ENCODE results near the gene PTPN13.

PTPN13 gene

GRCh38 chr4:86661418-86661817 lies 67.3 kb downstream of the PTPN13 start:
- no peaks in the 10 kb centered on the region for H3K27me3 ChIP-seq
- no peak overlapping the region for H3K4me2 ChIP-seq
- no peak for TF ChIP-seq Cebpa-rat (IDR thresholded peaks at IDR 0.05)
- H3K9me3 ChIP-seq, result peaks cover under 1% of the 10 kb centered on the region; the same call in 1 of the 2 replicates
- H3K36me3 ChIP-seq, result no peaks in the 10 kb centered on the region
- H3K27ac ChIP-seq, result no peak overlapping the region
- no peaks in the 10 kb centered on the region for H3K4me1 ChIP-seq
- H4K20me1 ChIP-seq, result no peaks in the 10 kb centered on the region
- no peak overlapping the region for H3K4me3 ChIP-seq
- no peak overlapping the region for H3K9ac ChIP-seq

- H3K4me1 ChIP-seq, result no peaks in the 10 kb centered on the region
- no peak overlapping the region for H3K9ac ChIP-seq
- no peak for TF ChIP-seq Cebpa-rat (IDR thresholded peaks at IDR 0.05)
- H3K27me3 ChIP-seq, result no peaks in the 10 kb centered on the region
- no peaks in the 10 kb centered on the region for H3K36me3 ChIP-seq
- no peak overlapping the region for H3K27ac ChIP-seq
- no peak overlapping the region for H3K4me2 ChIP-seq
- H3K4me3 ChIP-seq, result no peak overlapping the region
- H3K9me3 ChIP-seq, result no peaks in the 10 kb centered on the region
- no peaks in the 10 kb centered on the region for H4K20me1 ChIP-seq
Measured at GRCh38 chr4:86664959-86665358, 70.8 kb downstream of the PTPN13 start.

GRCh38 chr4:86670298-86670697 lies 76.2 kb downstream of the PTPN13 start:
- no peak overlapping the region for H3K4me2 ChIP-seq
- H3K9me3 ChIP-seq, result no peaks in the 10 kb centered on the region
- TF ChIP-seq Cebpa-rat (IDR thresholded peaks at IDR 0.05), result no peak
- H3K9ac ChIP-seq, result no peak overlapping the region
- no peak overlapping the region for H3K27ac ChIP-seq
- no peak overlapping the region for H3K4me3 ChIP-seq
- no peaks in the 10 kb centered on the region for H3K27me3 ChIP-seq
- no peaks in the 10 kb centered on the region for H3K4me1 ChIP-seq
- H4K20me1 ChIP-seq, result no peaks in the 10 kb centered on the region
- H3K36me3 ChIP-seq, result no peaks in the 10 kb centered on the region

- Histone ChIP-seq H3K36me3 (no peaks in the 10 kb centered on the region), H3K9me3 (no peaks in the 10 kb centered on the region), H3K27ac (no peak overlapping the region), H3K27me3 (no peaks in the 10 kb centered on the region), H3K4me3 (no peak overlapping the region), H3K4me1 (no peaks in the 10 kb centered on the region), H3K4me2 (no peak overlapping the region), H3K9ac (no peak overlapping the region), H4K20me1 (no peaks in the 10 kb centered on the region)
- no peak for TF ChIP-seq Cebpa-rat (IDR thresholded peaks at IDR 0.05)
Measured at GRCh38 chr4:86670756-86671155, 76.6 kb downstream of the PTPN13 start.

- no peaks in the 10 kb centered on the region for H3K9me3 ChIP-seq
- no peak overlapping the region for H3K4me3 ChIP-seq
- no peaks in the 10 kb centered on the region for H3K36me3 ChIP-seq
- no peaks in the 10 kb centered on the region for H3K4me1 ChIP-seq
- no peak overlapping the region for H3K27ac ChIP-seq
- no peak for TF ChIP-seq Cebpa-rat (IDR thresholded peaks at IDR 0.05)
- no peak overlapping the region for H3K9ac ChIP-seq
- H3K4me2 ChIP-seq, result no peak overlapping the region
- no peaks in the 10 kb centered on the region for H4K20me1 ChIP-seq
- no peaks in the 10 kb centered on the region for H3K27me3 ChIP-seq
Measured at GRCh38 chr4:86675548-86675947, 81.4 kb downstream of the PTPN13 start.

- H3K36me3 ChIP-seq, result no peaks in the 10 kb centered on the region
- no peaks in the 10 kb centered on the region for H3K4me1 ChIP-seq
- H3K27me3 ChIP-seq, result no peaks in the 10 kb centered on the region
- H4K20me1 ChIP-seq, result no peaks in the 10 kb centered on the region
- H3K4me3 ChIP-seq, result no peak overlapping the region
- H3K4me2 ChIP-seq, result no peak overlapping the region
- H3K9ac ChIP-seq, result no peak overlapping the region
- no peaks in the 10 kb centered on the region for H3K9me3 ChIP-seq
- no peak overlapping the region for H3K27ac ChIP-seq
- TF ChIP-seq Cebpa-rat (IDR thresholded peaks at IDR 0.05), result no peak
Measured at GRCh38 chr4:86678796-86679195, 84.7 kb downstream of the PTPN13 start.

- Histone ChIP-seq H3K4me2 (no peak overlapping the region), H3K4me1 (no peaks in the 10 kb centered on the region), H3K27ac (no peak overlapping the region), H3K4me3 (no peak overlapping the region), H3K36me3 (no peaks in the 10 kb centered on the region), H3K9me3 (no peaks in the 10 kb centered on the region), H3K9ac (no peak overlapping the region), H4K20me1 (no peaks in the 10 kb centered on the region), H3K27me3 (no peaks in the 10 kb centered on the region)
- TF ChIP-seq Cebpa-rat (IDR thresholded peaks at IDR 0.05), result no peak
Measured at GRCh38 chr4:86679441-86679840, 85.3 kb downstream of the PTPN13 start.

- H3K36me3 ChIP-seq, result no peaks in the 10 kb centered on the region
- no peak overlapping the region for H3K4me3 ChIP-seq
- H4K20me1 ChIP-seq, result no peaks in the 10 kb centered on the region
- no peaks in the 10 kb centered on the region for H3K27me3 ChIP-seq
- H3K27ac ChIP-seq, result no peak overlapping the region
- H3K9ac ChIP-seq, result no peak overlapping the region
- no peak for TF ChIP-seq Cebpa-rat (IDR thresholded peaks at IDR 0.05)
- no peak overlapping the region for H3K4me2 ChIP-seq
- no peaks in the 10 kb centered on the region for H3K4me1 ChIP-seq
- H3K9me3 ChIP-seq, result no peaks in the 10 kb centered on the region
Measured at GRCh38 chr4:86683167-86683566, 89.1 kb downstream of the PTPN13 start.

- TF ChIP-seq Cebpa-rat (IDR thresholded peaks at IDR 0.05), result no peak
Measured at GRCh38 chr4:86683983-86684382, 89.9 kb downstream of the PTPN13 start.

GRCh38 chr4:86685401-86685800 lies 91.3 kb downstream of the PTPN13 start:
- no peaks in the 10 kb centered on the region for H3K9me3 ChIP-seq
- no peak overlapping the region for H3K4me2 ChIP-seq
- no peak for TF ChIP-seq Cebpa-rat (IDR thresholded peaks at IDR 0.05)
- no peaks in the 10 kb centered on the region for H3K27me3 ChIP-seq
- no peaks in the 10 kb centered on the region for H3K4me1 ChIP-seq
- no peak overlapping the region for H3K27ac ChIP-seq
- H3K36me3 ChIP-seq, result no peaks in the 10 kb centered on the region
- no peak overlapping the region for H3K4me3 ChIP-seq
- no peak overlapping the region for H3K9ac ChIP-seq
- H4K20me1 ChIP-seq, result no peaks in the 10 kb centered on the region

More at GRCh38 chr4:86683983-86684382, 89.9 kb downstream of the PTPN13 start:
- H3K4me2 ChIP-seq, result no peak overlapping the region
- H3K4me3 ChIP-seq, result no peak overlapping the region
- no peaks in the 10 kb centered on the region for H3K36me3 ChIP-seq
- no peaks in the 10 kb centered on the region for H4K20me1 ChIP-seq
- H3K27ac ChIP-seq, result no peak overlapping the region
- no peaks in the 10 kb centered on the region for H3K4me1 ChIP-seq
- no peak overlapping the region for H3K9ac ChIP-seq
- H3K27me3 ChIP-seq, result no peaks in the 10 kb centered on the region
- H3K9me3 ChIP-seq, result no peaks in the 10 kb centered on the region

GRCh38 chr4:86686741-86687140 lies 92.6 kb downstream of the PTPN13 start:
- Histone ChIP-seq H3K36me3 (no peaks in the 10 kb centered on the region), H3K4me2 (no peak overlapping the region), H4K20me1 (no peaks in the 10 kb centered on the region), H3K27ac (no peak overlapping the region), H3K4me3 (no peak overlapping the region), H3K9me3 (no peaks in the 10 kb centered on the region), H3K27me3 (no peaks in the 10 kb centered on the region), H3K4me1 (no peaks in the 10 kb centered on the region), H3K9ac (no peak overlapping the region)
- no peak for TF ChIP-seq Cebpa-rat (IDR thresholded peaks at IDR 0.05)
